Measurements from ENCODE around the gene PLEKHF1. TPM values are rescaled to one million over a fixed set of nuclear protein-coding genes. Genes with fewer than 3 reads are reported as not detected.
A peak's percentile ranks its signal among the peaks of the same experiment; 100 is the strongest.

PLEKHF1 gene
- total RNA-seq, 2 experiments from 2014 or later, result 53.1 to 53.9 TPM

- Mint-ChIP-seq H3K27ac (no peak overlapping the region), H3K4me1 (no peaks in the 10 kb centered on the region), H3K9me3 (no peaks in the 10 kb centered on the region), H3K4me3 (no peak overlapping the region), H3K27me3 (peaks cover 7% of the 10 kb centered on the region), H3K36me3 (ENCODE audit: low read depth) (no peaks in the 10 kb centered on the region)
- no peak for DNase-seq
- CTCF ChIA-PET, result no interaction called here
- POLR2A ChIA-PET, result interaction anchor here (1.1 kb wide), 1 partner anchor 33 kb away, joined by 4 read pairs; the partner anchor contains the start of gene POP4
Observed at GRCh38 chr19:29639086-29639485, 26.2 kb upstream of the PLEKHF1 start.

GRCh38 chr19:29640231-29640630 is 25.0 kb upstream of the PLEKHF1 start:
- no peaks in the 10 kb centered on the region for H3K9me3 Mint-ChIP-seq
- peaks cover 4% of the 10 kb centered on the region for H3K4me1 Mint-ChIP-seq
- H3K27me3 Mint-ChIP-seq, result peaks cover 7% of the 10 kb centered on the region
- no peak for DNase-seq
- ChIA-PET POLR2A (no interaction called here), CTCF (no interaction called here)
- no peak overlapping the region for H3K27ac Mint-ChIP-seq
- H3K4me3 Mint-ChIP-seq, result no peak overlapping the region
- H3K36me3 Mint-ChIP-seq (ENCODE audit: low read depth), result no peaks in the 10 kb centered on the region

GRCh38 chr19:29641597-29641996 is 23.7 kb upstream of the PLEKHF1 start:
- H3K36me3 Mint-ChIP-seq (ENCODE audit: low read depth), result no peaks in the 10 kb centered on the region
- peaks cover 7% of the 10 kb centered on the region for H3K27me3 Mint-ChIP-seq
- H3K4me1 Mint-ChIP-seq, result peaks cover 16% of the 10 kb centered on the region
- H3K9me3 Mint-ChIP-seq, result no peaks in the 10 kb centered on the region
- no peak overlapping the region for H3K27ac Mint-ChIP-seq
- ChIA-PET CTCF (interaction anchor here (0.6 to 1.6 kb wide), 3 partner anchors 10 to 30 kb away, joined by 3 to 7 read pairs (median 4); partner anchors contain the start of gene PLEKHF1), POLR2A (no interaction called here)
- DNase-seq, result no peak
- no peak overlapping the region for H3K4me3 Mint-ChIP-seq

- ChIA-PET POLR2A (no interaction called here), CTCF (interaction anchor here (0.8 kb wide), 1 partner anchor 24 kb away, joined by 4 read pairs; no protein-coding TSS in a partner anchor)
- Mint-ChIP-seq H3K36me3 (ENCODE audit: low read depth) (no peaks in the 10 kb centered on the region), H3K4me1 (peaks cover 18% of the 10 kb centered on the region), H3K27me3 (peaks cover 7% of the 10 kb centered on the region), H3K9me3 (no peaks in the 10 kb centered on the region), H3K4me3 (no peak overlapping the region), H3K27ac (no peak overlapping the region)
- no peak for DNase-seq
Observed at GRCh38 chr19:29643361-29643935, 21.8 kb upstream of the PLEKHF1 start.

GRCh38 chr19:29644210-29644609 is 21.1 kb upstream of the PLEKHF1 start:
- H3K36me3 Mint-ChIP-seq (ENCODE audit: low read depth), result no peaks in the 10 kb centered on the region
- CTCF ChIA-PET, result no interaction called here
- H3K4me3 Mint-ChIP-seq, result no peak overlapping the region
- H3K9me3 Mint-ChIP-seq, result no peaks in the 10 kb centered on the region
- no peak for DNase-seq
- POLR2A ChIA-PET, result no interaction called here
- H3K27me3 Mint-ChIP-seq, result peaks cover 7% of the 10 kb centered on the region
- H3K4me1 Mint-ChIP-seq, result peaks cover 18% of the 10 kb centered on the region
- H3K27ac Mint-ChIP-seq, result no peak overlapping the region

- ChIA-PET POLR2A (interaction anchor here (1.0 kb wide), 1 partner anchor 21 kb away, joined by 5 read pairs; no protein-coding TSS in a partner anchor), CTCF (interaction anchor here (1.2 kb wide), 1 partner anchor 71 kb away, joined by 6 read pairs; no protein-coding TSS in a partner anchor)
- peaks cover 18% of the 10 kb centered on the region for H3K4me1 Mint-ChIP-seq
- peaks cover 6% of the 10 kb centered on the region for H3K27me3 Mint-ChIP-seq
- H3K36me3 Mint-ChIP-seq (ENCODE audit: low read depth), result no peaks in the 10 kb centered on the region
- H3K27ac Mint-ChIP-seq, result no peak overlapping the region
- no peaks in the 10 kb centered on the region for H3K9me3 Mint-ChIP-seq
- no peak overlapping the region for H3K4me3 Mint-ChIP-seq
- no peak for DNase-seq
Observed at GRCh38 chr19:29645491-29645867, 19.8 kb upstream of the PLEKHF1 start.

GRCh38 chr19:29645911-29646310 is 19.4 kb upstream of the PLEKHF1 start:
- ChIA-PET POLR2A (interaction anchor here (1.0 kb wide), 1 partner anchor 22 kb away, joined by 5 read pairs; no protein-coding TSS in a partner anchor), CTCF (interaction anchor here (1.2 to 1.4 kb wide), 3 partner anchors 22 to 71 kb away, joined by 3 to 6 read pairs (median 4); no protein-coding TSS in a partner anchor)
- Mint-ChIP-seq H3K4me3 (peak overlapping the region; percentile 7), H3K9me3 (no peaks in the 10 kb centered on the region), H3K36me3 (ENCODE audit: low read depth) (no peaks in the 10 kb centered on the region), H3K27me3 (peaks cover 6% of the 10 kb centered on the region), H3K27ac (no peak overlapping the region), H3K4me1 (peaks cover 18% of the 10 kb centered on the region)
- no peak for DNase-seq

GRCh38 chr19:29650772-29651387 is 14.4 kb upstream of the PLEKHF1 start:
- H3K27ac Mint-ChIP-seq, result no peak overlapping the region
- no peak overlapping the region for H3K4me3 Mint-ChIP-seq
- H3K36me3 Mint-ChIP-seq (ENCODE audit: low read depth), result peaks cover 2% of the 10 kb centered on the region
- DNase-seq, result no peak
- no peaks in the 10 kb centered on the region for H3K9me3 Mint-ChIP-seq
- H3K4me1 Mint-ChIP-seq, result peaks cover 19% of the 10 kb centered on the region
- CTCF ChIA-PET, result interaction anchor here (1.2 kb wide), 1 partner anchor 24 kb away, joined by 3 read pairs; no protein-coding TSS in a partner anchor
- H3K27me3 Mint-ChIP-seq, result peaks cover 16% of the 10 kb centered on the region
- POLR2A ChIA-PET, result interaction anchor here (1.2 kb wide), 1 partner anchor 30 kb away, joined by 7 read pairs; no protein-coding TSS in a partner anchor

GRCh38 chr19:29651622-29652394 is 13.5 kb upstream of the PLEKHF1 start:
- no peak for DNase-seq
- CTCF ChIA-PET, result interaction anchor here (1.2 kb wide), 1 partner anchor 25 kb away, joined by 3 read pairs; no protein-coding TSS in a partner anchor
- Mint-ChIP-seq H3K9me3 (no peaks in the 10 kb centered on the region), H3K36me3 (ENCODE audit: low read depth) (peaks cover 2% of the 10 kb centered on the region), H3K4me1 (peaks cover 14% of the 10 kb centered on the region), H3K4me3 (no peak overlapping the region), H3K27ac (no peak overlapping the region), H3K27me3 (peaks cover 16% of the 10 kb centered on the region)
- POLR2A ChIA-PET, result interaction anchor here (1.2 kb wide), 1 partner anchor 31 kb away, joined by 7 read pairs; no protein-coding TSS in a partner anchor

GRCh38 chr19:29653398-29653797 is 11.9 kb upstream of the PLEKHF1 start:
- no peaks in the 10 kb centered on the region for H3K9me3 Mint-ChIP-seq
- H3K4me3 Mint-ChIP-seq, result no peak overlapping the region
- no peak overlapping the region for H3K27ac Mint-ChIP-seq
- no peak for DNase-seq
- POLR2A ChIA-PET, result no interaction called here
- H3K36me3 Mint-ChIP-seq (ENCODE audit: low read depth), result peaks cover 2% of the 10 kb centered on the region
- CTCF ChIA-PET, result interaction anchor here (1.0 to 1.4 kb wide), 2 partner anchors 43 to 107 kb away, joined by 3 to 4 read pairs; no protein-coding TSS in a partner anchor
- H3K27me3 Mint-ChIP-seq, result peaks cover 16% of the 10 kb centered on the region
- peaks cover 12% of the 10 kb centered on the region for H3K4me1 Mint-ChIP-seq

GRCh38 chr19:29655648-29656335 is 9.5 kb upstream of the PLEKHF1 start:
- no peak overlapping the region for H3K27ac Mint-ChIP-seq
- H3K4me1 Mint-ChIP-seq, result peaks cover 12% of the 10 kb centered on the region
- ChIA-PET POLR2A (interaction anchor here (1.2 kb wide), 1 partner anchor 9 kb away, joined by 3 read pairs; the partner anchor contains the start of gene PLEKHF1), CTCF (interaction anchor here (1.2 kb wide), 1 partner anchor 61 kb away, joined by 3 read pairs; no protein-coding TSS in a partner anchor)
- no peak overlapping the region for H3K4me3 Mint-ChIP-seq
- H3K36me3 Mint-ChIP-seq (ENCODE audit: low read depth), result peaks cover 2% of the 10 kb centered on the region
- peaks cover 16% of the 10 kb centered on the region for H3K27me3 Mint-ChIP-seq
- no peaks in the 10 kb centered on the region for H3K9me3 Mint-ChIP-seq
- DNase-seq, result no peak

- DNase-seq, result no peak
- POLR2A ChIA-PET, result interaction anchor here (1.3 kb wide), 1 partner anchor 34 kb away, joined by 5 read pairs; no protein-coding TSS in a partner anchor
- CTCF ChIA-PET, result interaction anchor here (1.9 kb wide), 1 partner anchor 9 kb away, joined by 4 read pairs; no protein-coding TSS in a partner anchor
- Mint-ChIP-seq H3K27ac (no peak overlapping the region), H3K27me3 (peaks cover 7% of the 10 kb centered on the region), H3K36me3 (ENCODE audit: low read depth) (peaks cover 2% of the 10 kb centered on the region), H3K9me3 (no peaks in the 10 kb centered on the region), H3K4me3 (no peak overlapping the region), H3K4me1 (peaks cover 17% of the 10 kb centered on the region)
Observed at GRCh38 chr19:29658221-29658991, 6.9 kb upstream of the PLEKHF1 start.

Measured in activated CD4-positive, alpha-beta memory T cell treated with anti-CD3 and anti-CD28 coated beads, Interleukin-2, amount 10 ng/mL, durations not matched to agents 7 days and 5 days (primary cell).